GM23248 (cell line): ENCODE data around the gene MAN1C1.

Experiments
- EZH2 ChIP-seq: fragments of 200-600 bp; sonication (generic); IDR thresholded peaks from 2 replicates; pipeline ENCODE4 v1.6.1; 2018; ENCODE audit warnings: antibody characterized with exemption, mild to moderate bottlenecking; ENCODE audit not compliant: insufficient read depth, poor library complexity, severe bottlenecking
- EZH2phosphoT487 ChIP-seq: fragments of 200-600 bp; sonication (generic); IDR thresholded peaks from 2 replicates; pipeline ENCODE4 v1.6.1; 2018; ENCODE audit warnings: antibody characterized with exemption, moderate library complexity, mild to moderate bottlenecking, low read depth; ENCODE audit not compliant: insufficient read depth

DNA sequence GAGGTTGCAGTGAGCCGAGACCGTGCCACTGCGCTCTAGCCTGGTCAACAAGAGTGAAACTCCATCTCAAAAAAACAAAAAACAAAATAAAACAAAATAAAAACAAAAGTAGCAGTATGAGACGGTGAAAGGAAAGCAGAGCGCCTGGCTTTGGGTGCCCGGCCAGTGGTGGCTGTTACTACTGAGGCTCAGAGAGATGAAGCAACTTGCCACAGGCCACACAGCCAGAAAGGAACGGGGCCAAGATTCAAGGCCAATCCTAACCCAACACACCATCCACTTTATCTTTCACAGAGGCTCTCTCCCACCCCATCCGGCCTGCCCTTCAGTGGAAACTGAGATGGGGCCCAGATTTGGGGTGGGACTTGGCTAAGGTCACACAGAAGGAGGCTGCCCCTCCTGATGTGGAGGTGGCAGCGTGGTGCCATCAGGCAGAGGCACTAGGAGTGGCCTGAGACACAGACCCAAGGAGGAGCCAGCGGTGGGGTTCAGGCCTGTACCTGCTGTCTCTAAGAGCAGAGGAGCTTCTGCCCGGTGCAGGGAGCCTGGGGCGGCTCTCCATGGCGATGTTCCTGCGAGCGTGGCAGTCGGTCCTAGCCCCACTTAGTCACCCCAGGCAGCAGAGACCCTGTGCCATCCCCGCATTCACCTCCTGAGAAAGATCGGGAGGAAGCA, 40.0 kb upstream of the MAN1C1 start:
- TF ChIP-seq EZH2phosphoT487 (no peak), EZH2 (no peak)
